OCI-LY3 (cell line): Measurements from ENCODE around the gene ANKRD27.
"Not testable (repeated sequence)": the region's sequence is repeated elsewhere in the genome, so short reads cannot be mapped to it uniquely, and the experiment has no call there.

Experiments
- H2AFZ ChIP-seq: fragments of 200-600, 300-600 bp; shearing (Covaris generic); 2 replicates; pipeline ENCODE4 v1.6.0; 2014; ENCODE audit warnings: antibody characterized with exemption, low read depth, low read length
- H3K27ac ChIP-seq: fragments of 200-600, 300-600 bp; sonication (generic); 2 replicates; pipeline ENCODE4 v1.5.1; 2014; ENCODE audit warnings: mild to moderate bottlenecking, low read length, moderate library complexity, mixed read lengths
- H3K27me3 ChIP-seq: fragments of 200-600, 300-600 bp; sonication (generic); 2 replicates; pipeline ENCODE4 v1.6.1; 2014; ENCODE audit warnings: low read depth, low read length, mixed read lengths
- H3K36me3 ChIP-seq: fragments of 200-600, 300-600 bp; sonication (generic); replicated peaks from 2 replicates; pipeline ENCODE3; 2014; ENCODE audit warnings: low read depth, low read length, mixed read lengths
- H3K4me1 ChIP-seq: fragments of 300-600, 200-600 bp; sonication (generic); 2 replicates; pipeline ENCODE4 v1.6.1; 2014; ENCODE audit warnings: low read length, mixed read lengths
- H3K4me2 ChIP-seq: fragments of 200-600, 300-600 bp; sonication (generic); 2 replicates; pipeline ENCODE4 v1.6.1; 2014; ENCODE audit warnings: low read length, mixed read lengths
- H3K4me3 ChIP-seq: fragments of 300-600, 200-600 bp; sonication (generic); 2 replicates; pipeline ENCODE4 v1.5.1; 2014; ENCODE audit warnings: antibody characterized with exemption, mild to moderate bottlenecking, low read length, moderate library complexity
- H3K79me2 ChIP-seq: fragments of 300-600, 200-600 bp; shearing (Covaris generic); 2 replicates; pipeline ENCODE4 v1.6.1; 2014; ENCODE audit warnings: mild to moderate bottlenecking, low read length, mixed read lengths
- H3K9ac ChIP-seq: fragments of 300-600, 200-600 bp; shearing (Covaris generic); 2 replicates; pipeline ENCODE4 v1.6.0; 2014; ENCODE audit warnings: mild to moderate bottlenecking, low read length, moderate library complexity
- H3K9me3 ChIP-seq: fragments of 200-600, 300-600 bp; shearing (Covaris generic); 2 replicates; pipeline ENCODE4 v1.6.1; 2014; ENCODE audit warnings: low read length, mixed read lengths; ENCODE audit not compliant: insufficient read depth
- H4K20me1 ChIP-seq: fragments of 200-600, 300-600 bp; sonication (generic); 2 replicates; pipeline ENCODE4 v1.6.1; 2016; ENCODE audit warnings: low read length, mixed read lengths; ENCODE audit not compliant: insufficient read depth
- EZH2phosphoT487 ChIP-seq: fragments of 200-600 bp; shearing (Covaris generic); IDR thresholded peaks from 2 replicates; pipeline ENCODE4 v1.6.1; 2018; ENCODE audit warnings: antibody characterized with exemption, mixed run types, low read depth
- TF ChIP-seq, protein P1 (sequence below): fragments of 200-600, 300-600 bp; sonication (generic); IDR thresholded peaks from 2 replicates; pipeline ENCODE4 v1.5.1; 2014; ENCODE audit warnings: antibody characterized with exemption, low read length, low read depth

Gene ANKRD27

DNA sequence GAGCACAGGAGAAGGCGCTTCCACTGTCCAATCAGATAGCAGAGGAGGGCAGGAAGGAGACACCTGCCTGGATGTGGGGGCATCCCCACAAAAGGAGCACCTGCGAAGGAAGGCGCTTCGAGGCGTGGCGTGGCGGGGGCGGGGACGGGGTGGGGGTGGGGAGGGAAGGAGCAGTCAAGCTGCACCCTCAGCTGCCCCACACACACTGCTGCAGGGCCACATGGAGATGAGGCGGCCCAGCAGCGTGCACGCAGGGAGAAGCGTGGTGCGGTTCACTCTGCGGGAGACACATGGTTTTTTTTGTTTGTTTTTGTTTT lies 21.4 kb downstream of the ANKRD27 start:
- H3K27me3 ChIP-seq = no peaks in the 10 kb centered on the region
- peaks cover 21% of the 10 kb centered on the region; the same call in 1 of the 2 replicates for H4K20me1 ChIP-seq
- H3K79me2 ChIP-seq = peaks cover 21% of the 10 kb centered on the region
- peak overlapping the region; percentile 64 for H3K27ac ChIP-seq
- H3K9ac ChIP-seq = no peak overlapping the region
- peak overlapping the region; percentile 54 for H3K4me2 ChIP-seq
- no peak for TF ChIP-seq EZH2phosphoT487
- TF ChIP-seq, protein P1, sequence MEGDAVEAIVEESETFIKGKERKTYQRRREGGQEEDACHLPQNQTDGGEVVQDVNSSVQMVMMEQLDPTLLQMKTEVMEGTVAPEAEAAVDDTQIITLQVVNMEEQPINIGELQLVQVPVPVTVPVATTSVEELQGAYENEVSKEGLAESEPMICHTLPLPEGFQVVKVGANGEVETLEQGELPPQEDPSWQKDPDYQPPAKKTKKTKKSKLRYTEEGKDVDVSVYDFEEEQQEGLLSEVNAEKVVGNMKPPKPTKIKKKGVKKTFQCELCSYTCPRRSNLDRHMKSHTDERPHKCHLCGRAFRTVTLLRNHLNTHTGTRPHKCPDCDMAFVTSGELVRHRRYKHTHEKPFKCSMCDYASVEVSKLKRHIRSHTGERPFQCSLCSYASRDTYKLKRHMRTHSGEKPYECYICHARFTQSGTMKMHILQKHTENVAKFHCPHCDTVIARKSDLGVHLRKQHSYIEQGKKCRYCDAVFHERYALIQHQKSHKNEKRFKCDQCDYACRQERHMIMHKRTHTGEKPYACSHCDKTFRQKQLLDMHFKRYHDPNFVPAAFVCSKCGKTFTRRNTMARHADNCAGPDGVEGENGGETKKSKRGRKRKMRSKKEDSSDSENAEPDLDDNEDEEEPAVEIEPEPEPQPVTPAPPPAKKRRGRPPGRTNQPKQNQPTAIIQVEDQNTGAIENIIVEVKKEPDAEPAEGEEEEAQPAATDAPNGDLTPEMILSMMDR = no peak
- no peaks in the 10 kb centered on the region for H3K9me3 ChIP-seq
- H2AFZ ChIP-seq = no peak overlapping the region
- H3K4me1 ChIP-seq = peaks cover 18% of the 10 kb centered on the region
- H3K4me3 ChIP-seq = no peak overlapping the region
- H3K36me3 ChIP-seq = peaks cover 44% of the 10 kb centered on the region

GRCh38 chr19:32652894-32653598 lies 21.9 kb downstream of the ANKRD27 start:
- Histone ChIP-seq H3K27me3 (no peaks in the 10 kb centered on the region), H3K4me2 (peak overlapping the region; percentile 54), H3K4me1 (peaks cover 18% of the 10 kb centered on the region), H3K36me3 (peaks cover 40% of the 10 kb centered on the region), H3K79me2 (peaks cover 18% of the 10 kb centered on the region), H2AFZ (no peak overlapping the region), H3K9me3 (no peaks in the 10 kb centered on the region), H3K27ac (peak overlapping the region; percentile 64), H4K20me1 (peaks cover 16% of the 10 kb centered on the region; the same call in 1 of the 2 replicates), H3K4me3 (0 out of 2 replicates have a peak overlapping the region, but pooled peaks have one; percentile 14), H3K9ac (no peak overlapping the region)
- no peak for TF ChIP-seq EZH2phosphoT487
- TF ChIP-seq, protein P1 = no peak

DNA sequence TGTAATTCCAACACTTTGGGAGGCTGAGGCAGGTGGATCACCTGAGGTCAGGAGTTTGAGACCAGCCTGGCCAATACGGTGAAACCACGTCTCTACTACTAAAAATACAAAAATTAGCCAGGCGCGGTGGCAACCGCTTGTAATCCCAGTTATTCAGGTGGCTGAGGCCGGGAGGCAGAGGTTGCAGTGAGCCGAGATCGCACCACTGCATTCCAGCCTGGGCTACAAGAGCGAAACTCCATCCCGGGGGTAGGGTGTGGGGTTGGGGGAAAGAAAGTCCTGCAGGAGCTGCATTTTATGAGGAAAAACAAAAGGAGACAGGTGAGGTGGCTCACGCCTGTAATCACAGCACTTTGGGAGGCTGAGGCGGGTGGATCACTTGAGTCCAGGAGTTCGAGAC lies 22.6 kb downstream of the ANKRD27 start:
- not testable (repeated sequence) for H3K27ac ChIP-seq, H3K9ac ChIP-seq

DNA sequence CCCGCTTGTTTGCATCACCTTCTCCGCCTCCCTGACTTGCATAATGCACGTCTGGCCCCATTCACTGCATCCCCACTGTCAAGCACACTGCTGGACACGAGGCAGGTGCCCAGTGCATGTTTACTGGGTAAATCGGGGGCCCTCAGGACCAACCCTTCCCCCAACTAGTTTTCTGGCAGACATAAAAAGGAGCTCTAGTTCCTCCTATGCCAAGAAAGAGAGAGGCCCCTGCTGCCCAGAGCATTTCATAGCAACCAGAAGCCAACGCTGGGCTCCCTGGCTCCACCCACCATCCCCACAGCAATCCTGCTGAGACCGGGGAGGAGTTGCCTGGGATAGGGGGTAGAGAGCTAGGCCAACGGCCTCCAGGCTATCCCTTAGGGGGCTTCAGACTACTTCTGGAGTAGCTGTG lies 23.2 kb downstream of the ANKRD27 start:
- Histone ChIP-seq H4K20me1 (peaks cover 14% of the 10 kb centered on the region; the same call in 1 of the 2 replicates), H3K36me3 (peaks cover 48% of the 10 kb centered on the region), H3K9ac (no peak overlapping the region), H3K27me3 (no peaks in the 10 kb centered on the region), H3K4me1 (peaks cover 28% of the 10 kb centered on the region), H3K4me3 (no peak overlapping the region), H3K9me3 (no peaks in the 10 kb centered on the region), H3K79me2 (peaks cover 18% of the 10 kb centered on the region), H3K27ac (no peak overlapping the region), H2AFZ (no peak overlapping the region), H3K4me2 (no peak overlapping the region)
- TF ChIP-seq EZH2phosphoT487 = no peak
- TF ChIP-seq, protein P1 = no peak

More for the DNA sequence above, 22.6 kb downstream of the ANKRD27 start:
- not testable (repeated sequence) for H2AFZ ChIP-seq, H3K9me3 ChIP-seq, H3K27me3 ChIP-seq, H3K4me3 ChIP-seq, H3K4me2 ChIP-seq
- peaks cover 14% of the 10 kb centered on the region; the same call in 1 of the 2 replicates for H4K20me1 ChIP-seq
- peaks cover 18% of the 10 kb centered on the region for H3K79me2 ChIP-seq
- peaks cover 45% of the 10 kb centered on the region for H3K36me3 ChIP-seq
- H3K4me1 ChIP-seq = peaks cover 22% of the 10 kb centered on the region
